ENCODE data around the gene MRPL28.

- TF ChIP-seq POLR2AphosphoS5 (IDR thresholded peaks at IDR 0.05; ENCODE audit: borderline replicate concordance, low read depth, low read length) (no peak), EZH2 (IDR thresholded peaks at IDR 0.05) (no peak), FOXP2 (optimal IDR thresholded peaks at IDR 0.05; ENCODE audit: control extremely low read depth, extremely low read length, insufficient read depth) (no peak)
Observed at GRCh38 chr16:347203-347602, 23.1 kb downstream of the MRPL28 start.
